Activated CD4-positive, alpha-beta memory T cell treated with anti-CD3 and anti-CD28 coated beads, Interleukin-2, amount 10 ng/mL, durations not matched to agents 7 days and 5 days (primary cell): ENCODE results near the gene MARK4. TPM values are rescaled to one million over a fixed set of nuclear protein-coding genes. Genes with fewer than 3 reads are reported as not detected.
"Not testable (repeated sequence)": the region's sequence is repeated elsewhere in the genome, so short reads cannot be mapped to it uniquely, and the experiment has no call there.

ENCODE experiments used
- CTCF ChIA-PET: fragments of 350-600 bp; sonication (Branson Sonifier 250); formaldehyde crosslinking; loops from one replicate; lab custom pipeline; 2021; ENCODE audit warnings: antibody characterized with exemption, inconsistent platforms; lab: Charles Lee
- POLR2A ChIA-PET: fragments of 350-600 bp; sonication (Branson Sonifier 250); formaldehyde crosslinking; loops from one replicate; lab custom pipeline; 2021; ENCODE audit warnings: antibody characterized with exemption; lab: Charles Lee
- DNase-seq: peaks from one replicate; pipeline ENCODE4 v3.0.0-alpha.2; 2020
- H3K27ac Mint-ChIP-seq: one replicate; pipeline ENCODE4 v1.8.0; 2021; ENCODE audit warnings: mild to moderate bottlenecking, mixed read lengths
- H3K27me3 Mint-ChIP-seq: one replicate; pipeline ENCODE4 v1.8.0; 2021; ENCODE audit warnings: mixed read lengths
- H3K36me3 Mint-ChIP-seq: one replicate; pipeline ENCODE4 v1.8.0; 2021; ENCODE audit warnings: low read depth, mixed read lengths
- H3K4me1 Mint-ChIP-seq: one replicate; pipeline ENCODE4 v1.8.0; 2021; ENCODE audit warnings: mixed read lengths
- H3K4me3 Mint-ChIP-seq: one replicate; pipeline ENCODE4 v1.8.0; 2021; ENCODE audit warnings: mild to moderate bottlenecking, mixed read lengths
- H3K9me3 Mint-ChIP-seq: one replicate; pipeline ENCODE4 v1.8.0; 2021; ENCODE audit warnings: mixed read lengths
- total RNA-seq, 2 experiments: library from RNA; stranded (reverse); gene quantifications; one replicate each; pipeline ENCODE4 v1.2.3, GENCODE V29; 2021

Gene MARK4
- total RNA-seq, 2 experiments from 2014 or later = 26.9 to 33.3 TPM

DNA sequence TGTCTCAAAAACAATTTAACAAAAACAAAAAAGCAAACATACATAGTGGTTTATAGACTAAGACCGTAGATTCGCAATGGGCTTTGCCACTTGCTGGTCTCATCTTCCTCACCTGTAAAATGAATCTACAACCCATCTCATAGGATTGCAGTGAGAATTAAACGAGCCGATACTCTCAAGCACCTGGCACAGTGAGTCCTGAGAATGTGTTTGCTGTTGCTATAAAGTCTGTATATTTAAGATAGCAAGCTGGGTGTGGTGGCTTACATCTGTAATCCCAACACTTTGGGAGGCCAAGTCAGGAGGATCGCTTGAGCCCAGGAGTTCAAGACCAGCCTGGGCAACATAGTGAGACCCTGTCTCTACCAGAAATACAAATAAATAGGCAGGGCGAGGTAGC lies 28.3 kb upstream of the MARK4 start:
- POLR2A ChIA-PET = no interaction called here
- H3K4me1 Mint-ChIP-seq = no peaks in the 10 kb centered on the region

DNA sequence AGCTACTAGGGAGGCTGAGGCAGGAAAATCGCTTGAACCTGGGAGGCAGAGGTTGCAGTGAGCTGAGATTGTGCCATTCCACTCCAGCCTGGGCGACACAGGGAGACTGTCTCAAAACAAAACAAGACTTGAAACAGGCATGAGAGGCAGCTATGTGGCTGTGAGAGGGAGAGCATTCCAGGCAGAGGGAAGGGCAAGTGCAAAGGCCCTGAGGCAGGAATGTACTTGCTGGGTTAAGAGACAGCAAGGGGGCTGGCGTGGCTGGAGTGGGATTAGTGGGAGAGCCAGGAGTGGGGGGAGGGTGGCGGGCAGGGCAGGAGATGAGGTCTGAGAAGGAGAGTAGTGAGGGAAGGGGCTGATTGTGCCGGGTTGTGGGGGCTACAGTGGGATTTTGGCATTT lies 27.2 kb upstream of the MARK4 start:
- DNase-seq = no peak
- Mint-ChIP-seq H3K4me3 (no peak overlapping the region), H3K9me3 (no peaks in the 10 kb centered on the region), H3K27me3 (peaks cover 10% of the 10 kb centered on the region), H3K4me1 (no peaks in the 10 kb centered on the region), H3K27ac (no peak overlapping the region), H3K36me3 (no peaks in the 10 kb centered on the region)
- CTCF ChIA-PET = interaction anchor here (0.6 kb wide), 1 partner anchor 270 kb away, joined by 4 read pairs; no protein-coding TSS in a partner anchor
- POLR2A ChIA-PET = no interaction called here

More for the DNA sequence above, 28.3 kb upstream of the MARK4 start:
- no peaks in the 10 kb centered on the region for H3K9me3 Mint-ChIP-seq
- no peak overlapping the region for H3K4me3 Mint-ChIP-seq
- no peak overlapping the region for H3K27ac Mint-ChIP-seq
- peaks cover 18% of the 10 kb centered on the region for H3K27me3 Mint-ChIP-seq
- CTCF ChIA-PET = no interaction called here
- DNase-seq = no peak
- H3K36me3 Mint-ChIP-seq = no peaks in the 10 kb centered on the region

DNA sequence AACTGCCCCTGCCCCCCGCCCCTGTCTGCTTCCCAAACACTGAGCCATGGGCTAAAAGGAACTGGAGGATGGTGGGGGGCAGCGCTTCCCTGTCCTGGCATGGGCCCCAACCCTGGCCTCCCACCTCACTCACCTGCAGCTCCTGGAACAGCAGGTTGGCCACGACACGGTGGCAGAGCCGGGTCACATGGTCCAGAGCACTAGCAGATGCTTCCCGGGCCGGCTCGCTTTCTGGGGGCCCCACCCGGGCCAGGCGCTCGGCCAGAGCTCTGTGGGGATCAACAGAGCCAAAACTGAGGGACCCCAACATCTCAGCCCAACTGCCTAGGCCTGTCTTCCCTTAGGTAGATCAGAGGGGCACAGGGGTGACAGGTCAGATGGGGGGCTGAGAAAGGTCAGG lies 26.4 kb upstream of the MARK4 start:
- no peak overlapping the region for H3K27ac Mint-ChIP-seq
- H3K36me3 Mint-ChIP-seq = no peaks in the 10 kb centered on the region
- peaks cover 10% of the 10 kb centered on the region for H3K27me3 Mint-ChIP-seq
- no peaks in the 10 kb centered on the region for H3K4me1 Mint-ChIP-seq
- no peak overlapping the region for H3K4me3 Mint-ChIP-seq
- no peaks in the 10 kb centered on the region for H3K9me3 Mint-ChIP-seq
- CTCF ChIA-PET = no interaction called here
- POLR2A ChIA-PET = no interaction called here
- no peak for DNase-seq

DNA sequence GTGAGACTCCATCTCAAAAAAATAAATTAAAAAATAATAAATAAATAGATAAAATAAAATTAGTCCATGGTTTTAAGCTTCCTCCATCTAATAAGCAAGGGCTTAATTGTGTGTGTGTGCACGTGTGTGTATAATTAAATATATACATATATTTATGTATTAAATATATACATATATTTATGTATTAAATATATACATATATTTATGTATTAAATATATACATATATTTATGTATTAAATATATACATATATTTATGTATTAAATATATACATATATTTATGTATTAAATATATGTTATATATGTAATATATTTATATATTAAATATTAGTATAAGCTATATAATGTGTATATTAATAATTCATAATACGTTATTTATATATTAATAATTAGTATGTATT lies 22.0 kb upstream of the MARK4 start:
- not testable (repeated sequence) for H3K4me3 Mint-ChIP-seq

DNA sequence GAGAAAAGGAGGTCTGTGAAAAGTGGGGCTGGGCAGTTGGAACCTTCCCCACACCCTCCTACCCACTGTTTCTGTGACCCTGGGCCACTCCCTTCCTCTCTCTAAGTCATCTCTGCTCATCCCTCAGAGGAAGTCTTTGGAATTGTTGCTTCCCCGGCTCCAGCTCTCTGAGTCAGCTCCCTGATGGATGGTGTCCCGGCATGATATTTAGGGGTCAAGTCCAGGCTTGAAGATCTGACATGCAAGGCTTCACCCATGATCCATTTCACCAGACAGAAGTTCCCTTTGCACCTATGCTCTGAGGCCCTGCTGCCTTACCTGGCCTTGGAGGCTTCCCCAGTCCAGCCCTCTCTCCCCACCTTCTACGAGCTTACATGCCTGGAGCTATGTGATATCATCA lies 19.2 kb upstream of the MARK4 start:
- no peaks in the 10 kb centered on the region for H3K9me3 Mint-ChIP-seq
- H3K27me3 Mint-ChIP-seq = peaks cover 16% of the 10 kb centered on the region
- peaks cover 2% of the 10 kb centered on the region for H3K4me1 Mint-ChIP-seq
- ChIA-PET POLR2A (no interaction called here), CTCF (no interaction called here)
- no peak for DNase-seq
- H3K36me3 Mint-ChIP-seq = no peaks in the 10 kb centered on the region
- H3K4me3 Mint-ChIP-seq = no peak overlapping the region
- H3K27ac Mint-ChIP-seq = no peak overlapping the region

More for the DNA sequence above, 22.0 kb upstream of the MARK4 start:
- H3K27me3 Mint-ChIP-seq, H3K9me3 Mint-ChIP-seq, DNase-seq, H3K4me1 Mint-ChIP-seq, H3K36me3 Mint-ChIP-seq, H3K27ac Mint-ChIP-seq, POLR2A ChIA-PET: not testable (repeated sequence)
- CTCF ChIA-PET = interaction anchor here (0.5 to 0.9 kb wide), 2 partner anchors 10 to 110 kb away, joined by 4 read pairs; no protein-coding TSS in a partner anchor

DNA sequence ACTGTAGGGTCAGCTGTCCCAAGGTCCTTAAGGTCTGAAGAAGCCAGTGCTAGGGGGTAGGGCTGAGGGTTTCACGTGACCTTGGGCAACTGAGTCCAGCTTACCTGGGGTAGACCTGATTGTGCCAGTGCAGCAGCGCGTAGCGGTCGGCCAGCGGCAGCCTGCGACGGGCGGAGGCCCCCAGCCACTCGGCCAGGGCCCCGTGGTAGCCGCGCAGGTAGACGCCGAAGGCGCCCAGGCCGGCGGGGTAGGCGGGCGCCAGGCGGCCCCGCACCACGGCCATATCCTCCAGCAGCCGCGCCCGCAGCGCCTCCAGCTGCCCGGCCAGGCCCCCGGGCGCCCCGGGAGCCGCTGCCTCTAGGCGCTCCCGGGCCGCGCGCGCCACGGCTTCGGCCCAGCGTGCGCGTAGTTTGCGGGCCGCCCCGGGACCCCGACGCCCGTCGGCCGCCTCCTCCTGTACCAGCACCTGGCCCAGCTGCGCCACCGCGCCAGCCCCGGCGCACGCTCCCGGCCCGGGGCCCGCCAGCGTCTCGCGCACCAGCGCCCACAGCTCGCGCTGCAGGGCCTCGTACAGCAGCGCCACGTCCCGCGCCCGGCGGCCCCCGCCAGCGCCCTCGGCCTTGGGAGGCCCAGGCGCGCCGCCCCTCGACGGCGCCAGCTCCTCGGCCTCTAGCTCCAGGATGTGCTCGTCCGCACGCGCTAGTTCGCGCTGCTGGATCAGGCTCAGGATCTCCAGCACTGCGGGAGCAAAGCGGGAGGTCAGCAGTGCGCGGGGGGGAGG lies 16.8 kb upstream of the MARK4 start:
- Mint-ChIP-seq H3K27me3 (peaks cover 16% of the 10 kb centered on the region), H3K27ac (no peak overlapping the region), H3K4me1 (peaks cover 2% of the 10 kb centered on the region), H3K4me3 (no peak overlapping the region), H3K9me3 (no peaks in the 10 kb centered on the region), H3K36me3 (no peaks in the 10 kb centered on the region)
- POLR2A ChIA-PET = no interaction called here
- CTCF ChIA-PET = interaction anchor here (1.6 kb wide), 1 partner anchor 48 kb away, joined by 5 read pairs; no protein-coding TSS in a partner anchor
- DNase-seq = no peak

DNA sequence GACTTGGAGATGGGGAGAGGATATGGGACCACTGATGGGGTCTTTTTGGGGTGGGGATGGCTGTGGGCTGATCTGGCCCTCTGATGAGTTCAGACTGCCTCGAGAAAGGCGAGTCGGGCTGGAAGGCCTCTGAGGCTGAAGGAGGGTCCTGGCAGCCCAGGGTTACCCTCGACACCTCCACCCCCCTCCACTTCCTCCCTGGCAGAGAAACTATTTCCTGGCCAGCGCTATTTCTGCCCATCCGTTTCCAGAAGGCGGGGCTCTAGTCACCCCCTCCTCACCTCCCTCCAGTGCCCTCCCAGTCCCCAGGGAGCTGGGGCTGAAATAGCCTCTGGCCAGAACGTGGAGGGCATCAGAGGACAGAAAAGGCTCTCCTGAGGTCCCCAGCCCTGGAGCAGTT lies 15.6 kb upstream of the MARK4 start:
- no peak overlapping the region for H3K4me3 Mint-ChIP-seq
- no peak for DNase-seq
- ChIA-PET CTCF (no interaction called here), POLR2A (no interaction called here)
- peaks cover 16% of the 10 kb centered on the region for H3K27me3 Mint-ChIP-seq
- peaks cover 2% of the 10 kb centered on the region for H3K4me1 Mint-ChIP-seq
- H3K27ac Mint-ChIP-seq = no peak overlapping the region
- H3K36me3 Mint-ChIP-seq = no peaks in the 10 kb centered on the region
- no peaks in the 10 kb centered on the region for H3K9me3 Mint-ChIP-seq

DNA sequence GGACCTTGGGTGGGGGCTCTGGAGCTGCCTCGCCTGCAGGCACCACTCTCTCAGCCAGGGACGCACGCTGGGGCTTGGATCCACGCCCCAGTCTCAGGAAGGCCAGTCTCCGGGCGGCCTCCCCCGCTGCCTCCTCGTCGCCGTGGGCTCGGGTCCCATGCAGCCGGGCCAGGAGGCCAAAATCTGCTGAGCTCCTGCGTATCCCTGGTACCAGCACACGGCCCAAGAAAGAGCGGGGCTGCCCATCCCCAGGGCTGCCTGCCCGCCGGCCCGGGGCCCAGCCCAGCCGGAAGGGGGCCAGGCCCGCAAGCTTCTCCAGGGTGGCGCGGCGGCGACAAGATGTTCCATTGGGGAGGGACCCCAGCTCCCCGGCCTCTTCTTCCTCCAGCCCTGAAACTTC lies 12.5 kb upstream of the MARK4 start:
- H3K36me3 Mint-ChIP-seq = no peaks in the 10 kb centered on the region
- H3K4me1 Mint-ChIP-seq = peaks cover 2% of the 10 kb centered on the region
- CTCF ChIA-PET = no interaction called here
- no peak for DNase-seq
- H3K27me3 Mint-ChIP-seq = peaks cover 14% of the 10 kb centered on the region
- no peak overlapping the region for H3K27ac Mint-ChIP-seq
- POLR2A ChIA-PET = no interaction called here
- H3K9me3 Mint-ChIP-seq = no peaks in the 10 kb centered on the region
- H3K4me3 Mint-ChIP-seq = no peak overlapping the region

DNA sequence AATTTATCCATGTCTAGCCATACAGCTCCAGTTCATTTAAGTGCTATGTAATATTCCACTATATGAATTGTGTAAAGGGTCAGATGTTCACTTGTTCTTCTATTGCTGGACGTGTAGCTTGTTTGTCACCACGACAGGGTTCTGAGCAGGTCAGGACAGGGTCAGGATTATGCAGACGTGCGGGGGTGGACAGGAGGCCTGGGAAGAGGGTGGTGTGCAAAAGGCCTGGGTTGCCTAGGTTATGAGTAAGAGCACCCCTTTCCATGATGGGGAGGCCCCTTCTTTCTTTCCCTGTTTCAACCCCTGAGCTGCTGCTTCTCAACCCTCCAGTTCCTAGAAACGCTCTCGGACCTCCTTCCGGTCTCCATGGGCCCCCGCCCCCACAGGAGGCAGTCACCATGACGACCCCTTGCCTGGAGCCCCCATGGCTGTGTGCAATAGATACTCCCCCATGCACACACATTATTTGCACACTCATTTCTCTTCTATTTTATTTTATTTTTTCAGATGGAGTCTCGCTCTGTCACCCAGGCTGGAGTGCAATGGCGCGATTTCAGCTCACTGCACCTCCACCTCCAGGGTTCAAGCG lies 7.8 kb upstream of the MARK4 start:
- POLR2A ChIA-PET = no interaction called here

DNA sequence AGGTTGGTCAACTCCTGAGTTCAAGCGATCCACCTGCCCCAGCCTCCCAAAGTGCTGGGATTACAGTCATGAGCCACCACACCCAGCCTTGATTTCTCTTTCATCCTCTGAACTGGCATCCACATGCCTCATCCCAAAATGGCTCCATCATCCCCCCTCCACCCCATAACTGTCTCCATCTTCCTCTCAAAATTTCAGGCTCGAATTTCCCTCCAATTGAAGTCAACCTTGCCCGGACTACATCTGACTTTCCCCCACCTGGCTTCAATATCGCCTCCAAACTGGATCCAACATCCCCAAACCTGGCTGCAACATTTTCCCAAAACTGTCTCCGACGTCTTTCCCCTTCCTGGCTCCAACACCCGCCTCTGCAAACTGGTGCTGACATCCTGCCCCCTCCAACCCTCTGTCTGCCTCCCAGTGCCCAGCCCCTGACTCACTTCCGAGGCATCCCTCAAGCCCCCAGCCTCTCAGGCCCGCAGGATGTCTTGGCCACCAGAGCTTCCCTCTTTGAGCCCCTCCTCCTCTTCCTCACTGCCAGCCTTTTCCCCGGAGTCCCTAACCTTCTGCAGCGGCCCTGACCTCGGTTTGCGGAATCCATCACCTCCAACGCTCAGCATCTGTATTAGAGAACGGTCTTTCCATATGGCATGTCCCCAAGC lies 6.8 kb upstream of the MARK4 start:
- ChIA-PET POLR2A (no interaction called here), CTCF (no interaction called here)
- no peak for DNase-seq
- Mint-ChIP-seq H3K36me3 (no peaks in the 10 kb centered on the region), H3K27me3 (peaks cover 14% of the 10 kb centered on the region), H3K9me3 (no peaks in the 10 kb centered on the region), H3K4me1 (peaks cover 4% of the 10 kb centered on the region), H3K4me3 (no peak overlapping the region), H3K27ac (no peak overlapping the region)

More for the DNA sequence above, 7.8 kb upstream of the MARK4 start:
- CTCF ChIA-PET = interaction anchor here (0.5 kb wide), 1 partner anchor 104 kb away, joined by 3 read pairs; no protein-coding TSS in a partner anchor
- Mint-ChIP-seq H3K27me3 (peaks cover 12% of the 10 kb centered on the region), H3K9me3 (no peaks in the 10 kb centered on the region), H3K4me3 (no peak overlapping the region), H3K4me1 (peaks cover 2% of the 10 kb centered on the region), H3K36me3 (no peaks in the 10 kb centered on the region), H3K27ac (no peak overlapping the region)
- DNase-seq = no peak

DNA sequence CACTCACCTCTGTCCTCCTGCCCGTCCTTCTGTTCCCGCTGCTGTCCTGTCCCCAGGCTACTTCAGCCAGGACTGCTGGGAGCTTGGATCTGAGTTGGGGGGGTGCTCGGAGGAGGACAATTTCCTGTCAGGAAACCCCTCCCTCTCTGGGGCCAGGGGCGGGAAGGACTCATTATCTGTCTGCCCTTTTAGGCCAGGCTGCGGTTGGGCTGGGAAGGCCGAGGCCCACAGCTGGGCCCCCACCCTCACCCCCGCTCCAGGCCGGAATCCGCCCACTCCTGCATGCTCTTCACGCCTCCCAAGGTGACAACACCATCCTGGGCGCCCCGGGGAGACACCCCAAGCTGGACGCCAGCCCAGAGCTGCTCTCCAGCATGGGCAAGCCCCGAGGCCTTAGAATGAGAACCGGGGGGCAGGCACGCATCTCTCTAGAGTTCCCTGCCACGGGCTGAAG lies 5.7 kb upstream of the MARK4 start, which contains the start of gene EXOC3L2:
TSS of gene EXOC3L2 (minus strand) at position 74 of the 454 bp plus-strand sequence. CDS start 6,362 bp downstream, outside the sequence.
- DNase-seq = no peak
- ChIA-PET CTCF (no interaction called here), POLR2A (no interaction called here)
- Mint-ChIP-seq H3K9me3 (no peaks in the 10 kb centered on the region), H3K27ac (no peak within 1 kb of the TSS), H3K4me1 (peaks cover 7% of the 10 kb centered on the region), H3K4me3 (no peak within 1 kb of the TSS), H3K27me3 (peaks cover 20% of the 10 kb centered on the region), H3K36me3 (no peaks in the 10 kb centered on the region)

DNA sequence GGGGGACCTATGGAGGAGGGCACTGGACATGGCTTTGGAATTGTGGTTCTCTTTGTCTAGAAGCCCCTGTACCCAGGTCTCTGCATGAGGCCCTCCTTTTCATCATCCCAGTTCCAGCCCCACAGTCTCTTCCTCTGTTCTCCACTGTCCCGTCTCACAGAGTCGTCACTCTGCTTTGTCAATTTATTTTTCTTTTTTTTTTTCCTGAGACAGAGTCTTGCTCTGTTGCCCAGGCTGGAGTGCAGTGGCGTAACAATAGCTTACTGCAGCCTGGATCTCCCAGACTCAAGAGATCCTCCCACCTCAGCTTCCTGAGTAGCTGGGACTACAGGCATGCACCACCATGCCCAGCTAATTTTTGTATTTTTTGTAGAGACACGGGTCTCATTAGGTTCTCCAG lies 5.2 kb upstream of the MARK4 start:
- no peaks in the 10 kb centered on the region for H3K9me3 Mint-ChIP-seq
- no peak overlapping the region for H3K27ac Mint-ChIP-seq
- CTCF ChIA-PET = no interaction called here
- POLR2A ChIA-PET = no interaction called here
- H3K4me1 Mint-ChIP-seq = peaks cover 10% of the 10 kb centered on the region
- DNase-seq = no peak
- H3K4me3 Mint-ChIP-seq = no peak overlapping the region
- H3K36me3 Mint-ChIP-seq = no peaks in the 10 kb centered on the region
- peaks cover 22% of the 10 kb centered on the region for H3K27me3 Mint-ChIP-seq

DNA sequence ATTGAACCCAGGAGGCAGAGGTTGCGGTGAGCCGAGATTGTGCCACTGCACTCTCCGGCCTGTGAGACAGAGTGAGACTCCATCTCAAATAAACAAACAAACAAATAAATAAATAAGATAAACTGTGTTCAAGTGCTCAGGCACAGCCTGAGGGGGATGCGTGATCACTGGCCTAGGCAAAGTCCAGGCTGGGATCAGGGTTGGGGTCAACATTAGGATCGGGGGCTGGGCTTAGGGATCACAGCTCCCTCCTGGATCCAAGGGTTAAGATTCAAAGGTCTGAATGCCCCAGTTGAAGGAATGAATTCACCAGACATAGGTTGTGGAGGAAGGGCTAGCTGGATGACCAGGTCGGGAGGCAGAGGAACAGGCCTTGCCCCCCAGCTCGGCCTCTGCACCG lies 3.9 kb upstream of the MARK4 start:
- no peak for DNase-seq
- peaks cover 22% of the 10 kb centered on the region for H3K27me3 Mint-ChIP-seq
- CTCF ChIA-PET = interaction anchor here (0.6 kb wide), 1 partner anchor 239 kb away, joined by 3 read pairs; no protein-coding TSS in a partner anchor
- no peaks in the 10 kb centered on the region for H3K9me3 Mint-ChIP-seq
- POLR2A ChIA-PET = no interaction called here
- H3K4me3 Mint-ChIP-seq = no peak overlapping the region
- peaks cover 12% of the 10 kb centered on the region for H3K4me1 Mint-ChIP-seq
- no peak overlapping the region for H3K27ac Mint-ChIP-seq
- H3K36me3 Mint-ChIP-seq = no peaks in the 10 kb centered on the region
